ENCODE measurements around the gene TMIGD1. TPM values are rescaled to one million over a fixed set of nuclear protein-coding genes. Genes with fewer than 3 reads are reported as not detected.

TMIGD1 gene
- total and polyA plus RNA-seq, 2 donors (not counting 3 experiments of a cell fraction or from before 2014, with no cell fraction given): not detected

GRCh38 chr17:30310562-30310961 lies 23.3 kb downstream of the TMIGD1 start:
- Histone ChIP-seq H3K4me3 (replicated peaks in 1 of 3; ENCODE audit: insufficient read depth in 1 of 3, low read depth in 1 of 3, low read length in 3 of 3) (no peak overlapping the region), H3K36me3 (ENCODE audit: control insufficient read depth in 2 of 2, extremely low read depth in 1 of 2, insufficient read depth in 2 of 2, low read length in 2 of 2) (no peaks in the 10 kb centered on the region), H3K27ac (ENCODE audit: insufficient read depth, low read depth, low read length) (no peak overlapping the region), H3K27me3 (ENCODE audit: control insufficient read depth in 2 of 2, insufficient read depth in 2 of 2, low read length in 2 of 2) (peaks cover 0 to 9% of the 10 kb centered on the region in 2 experiments), H3K9me1 (replicated peaks; ENCODE audit: control insufficient read depth, extremely low read depth, insufficient read depth, low read length) (no peaks in the 10 kb centered on the region), H3K4me1 (ENCODE audit: control insufficient read depth, extremely low read depth, insufficient read depth, low read length) (no peaks in the 10 kb centered on the region), H3K4me2 (ENCODE audit: insufficient read depth, low read length) (no peak overlapping the region), H3K79me2 (ENCODE audit: control insufficient read depth, insufficient read depth, low read length) (no peaks in the 10 kb centered on the region), H3K9me3 (replicated peaks; ENCODE audit: control insufficient read depth, insufficient read depth, low read length) (no peaks in the 10 kb centered on the region), H3K9ac (replicated peaks; ENCODE audit: extremely low read depth, insufficient read depth, low read length) (no peak overlapping the region), H4K20me1 (replicated peaks; ENCODE audit: control insufficient read depth, extremely low read depth, insufficient read depth, low read length) (no peaks in the 10 kb centered on the region), H2AFZ (ENCODE audit: low read depth, low read length) (no peak overlapping the region)
- DNase-seq (ENCODE audit: low read depth, low spot score) (no peak), FAIRE-seq (no peak)
- intact Hi-C loops (cut with micrococcal nuclease) (no loop called here), dilution Hi-C loops (cut with MboI; ENCODE audit: extremely low pct_ligation_motif_present, low sequenced_read_pairs) (no loop called here)
- BruUV-seq (replicated peaks): no TSS peak
- ChIA-PET POLR2A (no interaction called here), CTCF (no interaction called here)
- TF ChIP-seq POLR2AphosphoS5 (IDR thresholded peaks at IDR 0.05; ENCODE audit: insufficient read depth, low read depth, low read length): no peak
- no peak for TF ChIP-seq FOS (IDR thresholded peaks at IDR 0.05; ENCODE audit: borderline replicate concordance, insufficient read depth, low read length)

DNA sequence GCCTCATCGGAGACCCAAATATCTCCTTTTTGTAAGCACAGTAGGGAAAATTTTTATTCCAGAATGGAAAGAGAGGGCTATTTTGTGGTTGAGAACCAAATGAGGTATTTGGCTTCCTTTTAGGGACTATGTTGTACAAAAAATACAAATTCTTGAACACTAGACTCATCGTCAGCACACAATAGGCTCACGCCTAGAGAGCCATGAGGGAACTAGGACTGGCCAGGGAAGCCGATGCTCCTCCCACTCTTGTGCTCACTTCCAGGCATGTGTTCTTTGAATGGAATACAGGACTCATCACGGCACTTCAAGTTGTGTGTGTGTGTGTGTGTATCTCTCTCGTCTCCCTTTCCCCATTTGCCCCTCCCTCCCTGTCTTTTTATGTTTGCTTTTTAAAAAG lies 24.3 kb downstream of the TMIGD1 start:
- no TSS peak for BruUV-seq (replicated peaks)
- no peak overlapping the region for H3K4me3 ChIP-seq (replicated peaks in 1 of 3; ENCODE audit: insufficient read depth in 1 of 3, low read depth in 1 of 3, low read length in 3 of 3)
- no peaks in the 10 kb centered on the region for H3K36me3 ChIP-seq (ENCODE audit: control insufficient read depth in 2 of 2, extremely low read depth in 1 of 2, insufficient read depth in 2 of 2, low read length in 2 of 2)
- H2AFZ ChIP-seq (ENCODE audit: low read depth, low read length): no peak overlapping the region
- no peaks in the 10 kb centered on the region for H4K20me1 ChIP-seq (replicated peaks; ENCODE audit: control insufficient read depth, extremely low read depth, insufficient read depth, low read length)
- no peaks in the 10 kb centered on the region for H3K79me2 ChIP-seq (ENCODE audit: control insufficient read depth, insufficient read depth, low read length)
- dilution Hi-C loops (cut with MboI; ENCODE audit: extremely low pct_ligation_motif_present, low sequenced_read_pairs) (no loop called here), intact Hi-C loops (cut with micrococcal nuclease) (no loop called here)
- no peak overlapping the region for H3K4me2 ChIP-seq (ENCODE audit: insufficient read depth, low read length)
- DNase-seq (ENCODE audit: low read depth, low spot score): no peak
- no peak overlapping the region for H3K27ac ChIP-seq (ENCODE audit: insufficient read depth, low read depth, low read length)
- peaks cover 0 to 4% of the 10 kb centered on the region in 2 experiments for H3K27me3 ChIP-seq (ENCODE audit: control insufficient read depth in 2 of 2, insufficient read depth in 2 of 2, low read length in 2 of 2)
- ChIA-PET CTCF (interaction anchor here (1.1 kb wide), 1 partner anchor 185 kb away, joined by 3 read pairs; no protein-coding TSS in a partner anchor), POLR2A (no interaction called here)
- H3K4me1 ChIP-seq (ENCODE audit: control insufficient read depth, extremely low read depth, insufficient read depth, low read length): no peaks in the 10 kb centered on the region
- no peak overlapping the region for H3K9ac ChIP-seq (replicated peaks; ENCODE audit: extremely low read depth, insufficient read depth, low read length)
- H3K9me3 ChIP-seq (replicated peaks; ENCODE audit: control insufficient read depth, insufficient read depth, low read length): no peaks in the 10 kb centered on the region
- TF ChIP-seq GATA2 (IDR thresholded peaks at IDR 0.05; ENCODE audit: insufficient read depth, insufficient read length, low read depth, low read length) (no peak), POLR2A (IDR thresholded peaks at IDR 0.05; ENCODE audit: low read depth, low read length) (no peak), CTCF (IDR thresholded peaks at IDR 0.05; ENCODE audit: extremely low read depth in 1 of 2, insufficient read depth in 1 of 2, low read depth in 1 of 2, low read length in 2 of 2) (no peak), POLR2AphosphoS5 (IDR thresholded peaks at IDR 0.05; ENCODE audit: insufficient read depth, low read depth, low read length) (no peak)
- FAIRE-seq: no peak
- H3K9me1 ChIP-seq (replicated peaks; ENCODE audit: control insufficient read depth, extremely low read depth, insufficient read depth, low read length): no peaks in the 10 kb centered on the region
